Suprapubic skin (tissue), 4 donors: Measurements from ENCODE around the gene MRLN. TPM values are rescaled to one million over a fixed set of nuclear protein-coding genes. Genes with fewer than 3 reads are reported as not detected.

Experiments used
- DNase-seq, 2 donors: peaks; one replicate each; pipeline ENCODE4 v3.0.0-alpha.2; 2019; ENCODE audit warnings: low spot score in 2 of 2
- H3K27ac ChIP-seq: fragments of 200-600 bp; sonication (generic); one replicate; pipeline ENCODE4 v1.5.1; 2019
- H3K27me3 ChIP-seq: fragments of 200-600 bp; sonication (generic); one replicate; pipeline ENCODE4 v1.5.1; 2019
- H3K36me3 ChIP-seq: fragments of 200-600 bp; sonication (generic); one replicate; pipeline ENCODE4 v1.5.1; 2019
- H3K4me1 ChIP-seq: fragments of 200-600 bp; sonication (generic); one replicate; pipeline ENCODE4 v1.5.1; 2019
- H3K4me3 ChIP-seq: fragments of 200-600 bp; sonication (generic); one replicate; pipeline ENCODE4 v1.5.1; 2019; ENCODE audit warnings: mild to moderate bottlenecking
- H3K9me3 ChIP-seq: fragments of 200-600 bp; sonication (generic); one replicate; pipeline ENCODE4 v1.5.1; 2019
- CTCF ChIP-seq, 2 donors: fragments of 200-600 bp in 1 of 2; fragments of 450-650 bp in 1 of 2; sonication (generic) in 1 of 2; IDR thresholded peaks; one replicate each; pipeline ENCODE4 v1.5.1; 2016 to 2019; ENCODE audit warnings: antibody characterized with exemption in 2 of 2, mild to moderate bottlenecking in 1 of 2, moderate library complexity in 1 of 2
- EP300 ChIP-seq: sonication (generic); formaldehyde crosslinking; IDR thresholded peaks from one replicate; pipeline ENCODE4 v1.6.1; 2017; ENCODE audit warnings: antibody characterized with exemption
- POLR2A ChIP-seq, 2 donors: fragments of 450-650 bp; IDR thresholded peaks; one replicate each; pipeline ENCODE4 v1.6.1; 2017; ENCODE audit warnings: antibody characterized with exemption in 2 of 2, mild to moderate bottlenecking in 2 of 2, moderate library complexity in 2 of 2
- POLR2AphosphoS5 ChIP-seq, 3 donors: sonication (generic); formaldehyde crosslinking; IDR thresholded peaks; one replicate each; pipeline ENCODE4 v1.6.1; 2017; ENCODE audit warnings: antibody characterized with exemption in 3 of 3
- WGBS: methylation state at CpG from one replicate; pipeline ENCODE4 v1.1.5; 2018; 5-methylcytosine and 5-hydroxymethylcytosine counted together
- total RNA-seq, 4 donors: library from RNA; depleted of rRNA; stranded (reverse); fragments of >200 nt; gene quantifications; one replicate each; pipeline ENCODE4 v1.1.0, GENCODE V29; 2016

Gene MRLN
- total RNA-seq, 4 donors from 2014 or later: not detected

DNA sequence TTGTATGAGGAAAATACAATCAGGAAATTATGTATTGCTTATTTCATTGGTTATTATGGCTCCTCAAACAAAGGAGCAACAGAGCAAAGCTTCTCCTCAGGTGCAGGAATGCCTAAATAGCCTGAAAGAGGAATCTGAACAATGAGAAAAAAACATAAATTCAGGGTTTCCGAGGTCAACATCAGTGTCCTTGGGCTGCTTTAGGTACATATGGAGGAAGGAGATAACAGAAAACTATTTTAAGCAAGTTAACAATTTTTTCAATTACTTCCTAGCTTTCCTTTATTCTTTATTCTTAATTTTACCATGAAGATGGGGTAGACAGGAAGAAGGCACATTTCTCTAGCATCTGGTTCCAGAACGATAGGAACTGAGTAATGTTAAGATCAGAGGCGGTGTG, 57.6 kb downstream of the MRLN start:
- DNase-seq: no peak
- Histone ChIP-seq H3K27me3 (no peaks in the 10 kb centered on the region), H3K9me3 (no peaks in the 10 kb centered on the region), H3K27ac (no peak overlapping the region), H3K4me3 (no peak overlapping the region), H3K36me3 (no peaks in the 10 kb centered on the region), H3K4me1 (no peaks in the 10 kb centered on the region)
- WGBS: 67% methylated on average over 3 of the region's 3 CpGs
- TF ChIP-seq POLR2A (IDR thresholded peaks at IDR 0.05): no peak
- TF ChIP-seq CTCF (IDR thresholded peaks at IDR 0.05): no peak
- no peak for TF ChIP-seq EP300
- no peak for TF ChIP-seq POLR2AphosphoS5 (IDR thresholded peaks at IDR 0.05)

- Histone ChIP-seq H3K4me1 (no peaks in the 10 kb centered on the region), H3K9me3 (no peaks in the 10 kb centered on the region), H3K27me3 (no peaks in the 10 kb centered on the region), H3K36me3 (no peaks in the 10 kb centered on the region), H3K4me3 (no peak overlapping the region), H3K27ac (no peak overlapping the region)
- TF ChIP-seq EP300: no peak
- TF ChIP-seq POLR2AphosphoS5 (IDR thresholded peaks at IDR 0.05): no peak
- no peak for TF ChIP-seq CTCF (IDR thresholded peaks at IDR 0.05)
- no peak for TF ChIP-seq POLR2A (IDR thresholded peaks at IDR 0.05)
- DNase-seq: no peak
- WGBS: 93% methylated on average over 1 of the region's 1 CpG
Observed at GRCh38 chr10:59694936-59695335, 58.3 kb downstream of the MRLN start.

- H3K36me3 ChIP-seq: no peaks in the 10 kb centered on the region
- DNase-seq: no peak
- H3K4me3 ChIP-seq: no peak overlapping the region
- H3K27ac ChIP-seq: no peak overlapping the region
- no peaks in the 10 kb centered on the region for H3K9me3 ChIP-seq
- no peaks in the 10 kb centered on the region for H3K27me3 ChIP-seq
- no peaks in the 10 kb centered on the region for H3K4me1 ChIP-seq
- TF ChIP-seq POLR2AphosphoS5 (IDR thresholded peaks at IDR 0.05) (no peak), POLR2A (IDR thresholded peaks at IDR 0.05) (no peak), CTCF (IDR thresholded peaks at IDR 0.05) (no peak), EP300 (no peak)
- WGBS: 92% methylated on average over 2 of the region's 2 CpGs
Observed at GRCh38 chr10:59692113-59692512, 61.1 kb downstream of the MRLN start.

DNA sequence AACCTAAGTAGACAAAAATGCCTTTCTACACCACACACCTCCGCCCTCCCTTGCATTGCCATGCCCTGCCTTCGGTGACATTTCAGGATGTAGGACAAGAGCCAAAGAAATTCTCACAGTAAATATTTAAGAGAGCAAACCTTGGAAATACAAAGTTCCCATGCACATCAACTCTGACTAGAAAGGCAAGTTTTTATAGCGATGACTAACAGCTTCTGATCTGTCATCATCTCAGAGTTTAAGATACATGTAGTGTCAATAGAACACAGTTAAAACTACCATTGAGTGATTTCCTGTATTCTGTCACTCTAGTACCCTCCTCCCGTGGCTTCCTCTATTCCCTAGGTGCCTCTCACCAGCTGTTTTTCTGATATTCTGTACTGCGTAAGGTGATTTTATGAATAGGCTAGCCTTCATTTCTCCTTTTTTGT, 64.3 kb downstream of the MRLN start:
- Histone ChIP-seq H3K36me3 (no peaks in the 10 kb centered on the region), H3K9me3 (no peaks in the 10 kb centered on the region), H3K27ac (no peak overlapping the region), H3K4me1 (no peaks in the 10 kb centered on the region), H3K4me3 (no peak overlapping the region), H3K27me3 (no peaks in the 10 kb centered on the region)
- DNase-seq: no peak
- WGBS: 58% methylated on average over 5 of the region's 5 CpGs
- TF ChIP-seq POLR2AphosphoS5 (IDR thresholded peaks at IDR 0.05) (no peak), POLR2A (IDR thresholded peaks at IDR 0.05) (no peak), CTCF (IDR thresholded peaks at IDR 0.05) (no peak), EP300 (no peak)

DNA sequence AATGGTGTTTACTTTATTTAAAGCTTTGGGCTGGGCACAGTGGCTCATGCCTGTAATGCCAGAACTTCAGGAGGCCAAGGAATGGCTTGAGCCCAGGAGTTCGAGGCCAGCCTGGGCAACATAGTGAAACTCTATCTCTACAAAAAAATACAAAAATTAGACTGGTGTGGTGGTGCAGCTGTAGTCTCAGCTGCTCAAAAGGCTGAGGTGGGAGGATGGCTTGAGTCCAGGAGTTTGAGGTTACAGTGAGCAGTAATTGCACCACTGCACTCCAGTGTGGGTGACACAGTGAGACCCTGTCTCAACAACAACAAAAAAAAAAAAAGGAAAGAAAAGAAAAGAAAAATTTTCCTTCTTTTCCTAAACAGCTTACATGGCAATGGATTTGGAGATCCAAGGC, 65.6 kb downstream of the MRLN start:
- H3K27me3 ChIP-seq: no peaks in the 10 kb centered on the region
- no peaks in the 10 kb centered on the region for H3K9me3 ChIP-seq
- WGBS: 83% methylated on average over 1 of the region's 1 CpG
- H3K4me3 ChIP-seq: no peak overlapping the region
- TF ChIP-seq POLR2AphosphoS5 (IDR thresholded peaks at IDR 0.05): no peak
- TF ChIP-seq EP300: no peak
- no peak for TF ChIP-seq CTCF (IDR thresholded peaks at IDR 0.05)
- no peak for TF ChIP-seq POLR2A (IDR thresholded peaks at IDR 0.05)
- no peak for DNase-seq
- no peaks in the 10 kb centered on the region for H3K4me1 ChIP-seq
- no peaks in the 10 kb centered on the region for H3K36me3 ChIP-seq
- no peak overlapping the region for H3K27ac ChIP-seq

Other genes starting within 250 kb of the MRLN start
- under 1 TPM in 3 of 4 donors, not detected in 1; 0.25 to 0.81 (median 0.64) TPM for gene SLC16A9, start 43.6 kb downstream of the MRLN start, total RNA-seq
- gene CCDC6, start 153.1 kb upstream of the MRLN start, total RNA-seq: 100 to 1,000 TPM in 2 of 4 donors, 10 to 100 TPM in 2; 78.5 to 101 (median 92.1) TPM